ENCODE results near the gene TXNRD3.
"Not testable (repeated sequence)": the region's sequence is repeated elsewhere in the genome, so short reads cannot be mapped to it uniquely, and the experiment has no call there.

Gene TXNRD3

DNA sequence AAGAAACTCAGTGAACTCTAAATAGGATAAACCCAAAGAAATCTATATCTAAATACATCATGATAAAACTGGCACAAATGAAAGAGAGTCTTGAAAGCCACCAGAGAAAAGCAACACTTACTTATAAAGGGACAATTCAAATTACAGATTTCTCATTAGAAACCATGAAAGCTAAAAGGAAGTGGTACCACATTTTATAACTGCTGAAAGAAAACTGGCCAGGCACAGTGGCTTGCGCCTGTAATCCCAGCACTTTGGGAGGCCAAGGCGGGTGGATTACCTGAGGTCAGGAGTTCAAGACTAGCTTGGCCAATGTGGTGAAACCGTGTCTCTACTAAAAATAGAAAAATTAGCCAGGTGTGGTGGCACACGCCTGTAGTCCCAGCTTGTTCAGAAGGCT, 59.4 kb downstream of the TXNRD3 start:
- DNase-seq (ENCODE audit: low read depth): not testable (repeated sequence)

DNA sequence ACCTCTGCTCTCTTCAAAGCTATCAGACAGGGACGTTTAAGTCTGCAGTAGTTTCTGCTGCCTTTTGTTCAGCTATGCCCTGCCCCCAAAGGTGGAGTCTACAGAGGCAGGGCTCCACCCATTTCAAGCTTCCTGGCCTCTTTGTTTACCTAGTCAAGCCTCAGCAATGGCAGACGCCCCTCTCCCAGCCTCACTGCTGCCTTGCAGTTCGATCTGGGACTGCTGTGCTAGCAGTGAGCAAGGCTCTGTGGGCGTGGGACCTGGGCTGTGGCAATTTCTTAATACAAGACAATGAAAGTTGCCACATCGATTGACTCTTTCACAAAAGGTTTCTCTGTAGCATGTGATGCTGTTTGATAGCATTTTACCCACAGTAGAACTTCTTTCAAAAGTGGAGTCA, 63.4 kb downstream of the TXNRD3 start:
- DNase-seq (ENCODE audit: low read depth): not testable (repeated sequence)

DNA sequence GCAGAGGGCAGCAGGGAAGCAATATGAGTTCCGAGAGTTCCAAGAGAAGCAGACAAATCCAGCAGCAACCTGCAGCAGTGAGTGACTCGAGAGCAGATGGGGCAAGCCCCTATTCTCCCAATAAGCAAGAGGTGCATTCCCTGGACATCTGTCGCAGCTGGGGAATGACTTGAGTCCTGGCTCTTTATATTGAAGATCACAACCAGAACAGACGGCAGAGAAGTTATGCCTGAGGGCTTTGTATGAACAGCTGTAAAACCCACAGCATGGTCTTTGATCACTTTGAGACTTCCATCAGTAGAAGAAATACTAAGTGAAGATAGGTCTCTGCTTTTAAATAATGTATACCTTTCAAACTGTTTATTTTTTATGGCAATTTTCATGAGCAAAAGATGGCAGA, 72.6 kb downstream of the TXNRD3 start:
- no peak for DNase-seq (ENCODE audit: low read depth)

DNA sequence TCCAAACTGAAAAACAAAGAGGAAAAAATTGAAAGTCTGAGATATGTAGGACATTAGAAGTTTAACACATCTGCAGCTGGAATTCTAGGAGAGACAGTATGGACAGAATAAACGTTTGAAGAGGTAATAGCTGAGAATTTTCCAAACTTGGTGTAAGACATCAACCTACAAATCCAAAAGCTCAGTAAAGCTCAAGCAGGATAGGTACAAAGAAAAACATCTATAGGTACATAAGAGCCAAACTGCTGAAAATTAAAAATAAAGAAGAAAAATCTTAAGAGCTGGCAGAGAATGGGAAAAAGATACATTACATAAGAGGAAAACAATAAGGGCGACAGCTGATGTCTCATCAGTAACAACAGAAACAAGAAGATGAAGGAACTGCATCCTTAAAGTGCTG, 73.4 kb downstream of the TXNRD3 start:
- no peak for DNase-seq (ENCODE audit: low read depth)

DNA sequence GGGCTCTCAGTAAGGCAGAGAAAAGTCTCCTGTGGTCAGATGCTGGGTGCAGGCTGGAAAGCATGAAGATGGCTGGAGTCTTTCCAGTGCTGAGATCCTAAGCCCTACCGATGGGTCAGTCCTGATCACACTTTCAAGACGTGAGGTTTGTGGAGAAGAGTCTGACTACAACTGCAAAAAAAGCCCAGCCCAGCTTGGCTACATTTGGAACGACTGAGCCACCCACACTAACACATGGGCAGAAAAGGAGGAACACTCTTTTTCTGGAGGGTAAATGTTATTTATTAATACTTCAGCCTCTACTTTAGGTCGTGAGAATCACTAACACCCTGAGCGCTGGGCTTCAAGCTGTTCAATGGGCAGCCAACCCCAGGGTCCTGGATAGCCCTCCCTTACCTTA, 74.2 kb downstream of the TXNRD3 start:
- no peak for DNase-seq (ENCODE audit: low read depth)

DNA sequence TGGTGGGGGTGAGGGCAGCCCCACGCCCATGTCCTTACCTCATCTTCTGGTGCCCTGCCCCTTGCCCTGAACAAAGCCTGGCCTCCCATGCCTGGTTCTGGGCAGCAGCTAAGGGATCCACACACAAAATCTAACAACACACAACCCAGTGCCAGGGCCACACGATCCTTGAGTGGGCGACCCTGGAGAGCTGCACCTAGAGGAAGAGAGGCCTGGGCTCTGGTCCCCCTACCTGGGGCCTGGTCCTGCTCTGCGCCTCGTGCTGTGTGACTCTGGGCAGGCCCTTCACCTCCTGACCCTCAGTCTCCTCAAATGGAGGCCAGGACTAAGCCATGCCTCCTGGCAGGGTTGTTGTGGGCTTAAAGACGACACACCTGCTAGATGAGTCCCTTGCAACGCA, 76.2 kb downstream of the TXNRD3 start:
- DNase-seq (ENCODE audit: low read depth): no peak

DNA sequence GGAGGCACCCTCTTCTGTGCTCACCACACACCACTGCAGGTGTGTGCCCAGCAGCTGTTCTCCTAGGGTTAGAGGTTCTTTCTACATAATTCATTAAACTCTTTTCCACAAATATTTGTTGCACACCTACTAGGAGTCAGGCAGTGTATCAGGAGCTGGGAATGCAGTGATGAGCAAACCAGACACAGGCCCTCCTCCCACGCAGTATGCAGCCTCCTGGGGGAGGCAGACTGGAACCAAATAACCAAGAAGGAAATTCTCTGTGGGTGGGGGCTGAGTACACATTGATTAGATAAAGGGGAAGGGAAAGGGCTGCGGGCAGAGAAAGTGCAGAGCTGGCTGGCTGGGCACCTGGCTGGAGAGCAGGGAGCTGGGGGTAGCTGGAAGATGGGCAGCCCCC, 77.7 kb downstream of the TXNRD3 start:
- no peak for DNase-seq (ENCODE audit: low read depth)

DNA sequence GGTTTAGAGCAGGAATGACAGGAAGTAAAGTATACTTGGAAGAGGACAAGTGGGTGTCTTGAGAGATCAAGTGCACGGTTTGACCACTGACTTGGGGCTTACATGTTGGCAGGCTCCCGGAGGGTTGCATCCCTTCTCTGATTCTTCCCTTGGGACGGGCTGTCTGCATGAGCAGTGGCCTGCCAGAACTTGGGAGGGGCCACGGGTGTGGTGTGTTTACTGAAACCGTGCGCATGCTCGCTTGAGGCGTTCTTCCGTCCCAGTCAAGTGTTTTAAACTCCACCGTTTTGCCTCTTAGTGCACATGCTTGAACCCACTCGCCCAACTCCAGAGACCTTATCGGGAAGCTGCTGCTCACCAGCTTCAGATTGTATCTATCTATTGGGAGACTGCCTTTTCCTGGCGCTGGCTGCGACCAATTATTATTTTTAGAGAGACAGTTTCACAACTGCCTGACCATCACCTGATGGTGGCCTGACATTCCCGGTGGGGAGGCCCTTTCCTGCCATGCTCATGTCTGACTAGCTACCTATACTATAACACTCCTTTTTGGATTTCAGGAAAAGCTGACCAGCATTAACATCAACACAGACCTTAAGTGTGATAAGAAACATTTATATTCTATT, 81.3 kb downstream of the TXNRD3 start:
- DNase-seq (ENCODE audit: low read depth): no peak

DNA sequence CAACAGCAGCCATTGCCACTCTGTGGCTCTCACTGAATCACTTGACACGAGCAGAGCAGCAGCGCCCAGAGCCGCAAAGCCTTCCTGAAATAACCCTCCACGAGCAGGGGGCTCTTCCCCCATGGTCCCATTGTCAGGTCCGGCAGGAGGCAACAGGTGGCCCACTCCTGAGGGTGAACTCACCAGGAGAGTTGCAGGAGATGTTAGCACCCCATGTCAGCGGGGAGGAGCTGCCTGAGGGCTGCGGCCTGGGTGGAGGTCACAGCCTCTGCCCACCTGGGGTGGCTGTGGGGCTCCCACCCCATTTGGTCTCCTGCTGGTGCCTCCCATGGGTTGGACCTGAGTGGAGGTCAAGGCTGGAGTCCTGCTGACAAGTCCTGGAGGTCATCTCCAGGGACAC, 83.8 kb downstream of the TXNRD3 start:
- DNase-seq (ENCODE audit: low read depth): no peak

DNA sequence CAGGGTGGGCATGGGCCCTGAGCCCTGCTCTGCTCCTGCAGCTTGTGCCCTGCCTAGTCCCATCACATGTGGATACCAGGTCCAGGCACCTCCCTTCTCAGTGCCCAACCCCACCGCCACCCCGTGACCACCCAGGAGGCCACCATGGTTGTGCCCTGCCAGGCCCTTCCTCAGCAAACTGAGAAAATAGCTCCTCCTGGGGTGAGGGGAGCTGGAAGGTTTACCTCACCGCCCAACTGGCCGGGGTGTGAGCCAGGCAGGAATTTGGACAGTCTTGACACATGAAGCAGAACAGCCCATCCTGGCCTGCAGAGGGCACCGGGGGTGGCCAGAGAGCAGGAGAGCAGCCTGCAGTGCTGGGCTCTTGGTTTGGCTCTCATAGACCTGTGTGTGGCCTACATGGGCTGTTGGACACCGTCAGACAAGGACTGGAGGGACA, 84.8 kb downstream of the TXNRD3 start:
- no peak for DNase-seq (ENCODE audit: low read depth)

DNA sequence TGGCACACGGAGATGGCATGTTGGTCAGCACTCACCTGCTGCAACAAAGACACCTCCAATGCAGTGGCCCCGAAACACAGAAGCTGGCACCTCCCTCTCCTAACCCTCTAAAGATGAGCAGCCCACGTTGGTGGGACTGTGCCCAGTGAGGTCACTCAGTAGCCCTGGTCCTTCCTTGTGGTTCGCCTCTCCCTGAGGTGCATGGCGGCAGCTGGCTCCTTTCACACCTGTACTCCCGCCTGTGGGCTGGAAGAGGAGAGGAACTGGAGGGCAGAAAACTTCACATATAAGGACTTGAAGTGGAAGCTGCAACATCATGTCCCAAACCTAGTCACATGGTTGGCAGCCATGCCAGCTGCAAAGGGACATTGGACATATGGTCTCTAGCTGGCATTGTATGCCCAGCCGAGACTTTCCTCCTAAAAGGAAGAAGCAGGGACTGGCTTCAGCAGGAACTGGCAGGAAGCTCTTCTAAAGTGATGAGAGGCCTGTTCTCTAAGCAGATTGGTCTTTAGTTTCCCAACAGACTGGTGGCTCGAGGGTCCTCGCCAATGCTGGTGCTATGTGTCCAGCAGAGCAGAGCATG, 85.4 kb downstream of the TXNRD3 start:
- no peak for DNase-seq (ENCODE audit: low read depth)

DNA sequence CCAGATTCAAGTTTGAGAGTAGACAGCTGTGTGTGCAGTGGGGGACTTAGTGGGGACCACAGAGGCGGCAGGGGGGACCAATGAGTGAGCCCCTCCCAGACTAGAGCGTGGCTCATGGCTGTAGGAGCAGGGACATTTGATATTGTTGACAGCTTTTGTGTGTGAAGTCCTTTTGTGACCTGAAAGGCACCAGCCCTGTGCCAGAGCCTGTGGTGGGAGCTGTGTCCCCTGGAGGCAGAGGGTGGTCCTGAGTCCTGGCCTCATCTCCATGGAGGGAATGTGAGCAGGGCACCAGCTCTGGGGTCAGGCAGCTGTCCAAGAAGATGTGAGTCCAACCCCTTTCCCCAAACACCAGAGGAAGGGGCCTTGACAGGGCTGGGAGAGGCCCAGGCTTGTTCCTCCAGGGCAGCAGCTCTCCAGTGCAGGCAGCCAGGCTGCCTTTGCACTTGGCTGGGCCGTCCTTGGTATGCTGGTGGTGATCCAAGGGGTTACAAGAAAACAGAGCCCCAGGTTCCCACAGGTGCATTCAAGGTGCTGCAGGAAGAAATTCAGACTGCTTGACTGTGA, 86.1 kb downstream of the TXNRD3 start:
- no peak for DNase-seq (ENCODE audit: low read depth)

DNA sequence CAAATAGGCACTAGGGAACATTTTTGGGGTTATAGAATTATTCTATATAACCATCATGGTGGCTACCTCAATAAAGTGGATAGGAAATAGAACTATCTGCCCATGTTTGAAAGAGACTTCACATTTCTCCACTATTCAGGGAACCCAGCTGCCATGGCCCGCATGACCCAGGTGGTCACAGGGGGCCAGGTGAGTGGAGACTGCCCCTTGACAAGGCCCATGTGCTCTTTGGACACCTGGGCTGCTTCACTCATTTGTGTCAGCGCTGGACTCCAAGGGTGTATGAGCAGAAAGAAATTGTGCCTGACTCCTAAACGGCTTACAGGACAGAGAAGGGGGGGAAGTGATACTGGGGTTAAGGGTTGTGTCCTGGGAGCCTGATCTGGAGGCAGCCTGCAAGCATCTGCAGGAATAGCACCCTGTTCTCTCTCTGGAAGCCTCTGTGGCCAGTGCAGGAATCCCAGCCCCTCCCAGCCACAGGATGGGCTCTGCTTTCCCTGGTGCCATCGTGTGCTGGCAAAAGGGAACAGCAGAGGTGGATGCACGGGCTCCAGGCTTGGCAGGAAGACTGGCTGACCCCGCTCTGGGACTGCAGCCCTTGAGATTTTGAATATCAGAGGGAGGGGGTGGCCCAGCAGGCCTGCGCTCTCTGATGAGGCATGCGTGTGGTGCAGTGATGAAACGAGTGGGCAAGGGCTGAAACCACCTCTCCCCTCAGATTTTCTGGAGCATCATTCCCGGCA, 87.1 kb downstream of the TXNRD3 start:
- DNase-seq (ENCODE audit: low read depth): no peak

DNA sequence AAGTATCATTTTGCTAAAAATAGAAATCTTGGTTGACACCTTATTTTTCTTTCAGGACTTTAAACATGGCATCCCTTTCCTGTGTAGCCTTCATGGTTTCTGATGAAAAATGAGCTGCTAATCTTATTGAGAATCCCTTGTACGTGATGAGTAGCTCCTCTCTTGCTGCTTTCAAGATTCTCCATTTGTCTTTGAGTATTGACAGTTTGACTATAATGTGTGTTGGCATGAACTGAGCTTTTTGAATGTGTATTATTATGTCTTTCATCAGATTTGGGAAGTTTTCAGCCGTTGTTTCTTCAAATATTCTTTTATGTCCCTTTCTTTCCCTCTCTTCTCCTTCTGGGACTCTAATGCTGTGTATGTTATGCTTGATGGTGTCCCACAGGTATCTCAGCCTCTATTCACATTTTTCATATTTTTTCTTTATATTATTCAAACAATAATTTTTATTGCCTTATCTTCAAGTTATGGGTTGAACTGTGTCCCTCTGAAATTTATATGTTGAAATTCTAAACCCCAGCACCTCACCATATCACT, 92.1 kb downstream of the TXNRD3 start:
- DNase-seq (ENCODE audit: low read depth): no peak

DNA sequence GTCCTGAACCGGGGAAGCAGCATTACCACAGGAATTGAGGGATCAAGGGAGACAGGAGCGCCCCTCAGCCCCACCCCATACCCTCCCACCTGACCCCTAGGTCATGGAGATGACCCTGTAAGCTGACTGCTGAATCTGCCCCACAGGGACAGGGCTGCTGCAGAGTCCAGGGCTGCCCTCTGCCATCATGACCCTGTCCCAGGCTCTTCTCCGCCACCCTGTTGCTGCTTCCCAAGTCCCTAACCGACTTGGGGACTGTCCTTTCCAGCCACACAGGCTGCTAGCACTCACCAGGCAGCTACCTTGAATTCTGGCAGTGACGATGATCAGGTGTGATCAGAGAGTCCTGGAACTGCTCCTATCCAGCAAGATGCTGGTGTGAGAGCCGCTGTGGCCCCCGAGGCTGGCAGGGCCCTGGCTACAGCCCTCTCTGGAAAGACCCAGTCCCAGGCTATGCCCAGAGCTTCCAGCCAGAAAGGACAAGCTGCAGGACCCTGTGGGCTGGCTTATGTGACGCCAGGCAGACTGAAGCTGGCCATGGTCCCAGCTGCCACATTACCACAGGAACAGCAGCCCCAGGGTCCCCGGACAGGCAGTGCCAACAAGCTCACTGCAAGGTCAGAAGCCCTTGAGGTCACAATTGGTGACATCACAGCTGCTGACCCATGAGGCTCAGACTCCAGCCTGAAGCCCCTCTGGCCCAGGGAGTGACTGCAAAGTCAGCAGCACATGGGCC, 96.4 kb downstream of the TXNRD3 start, which contains the start of gene C3orf22:
Gene C3orf22, minus strand, starts transcription at position 597 of the 736 bp plus-strand sequence. CDS start 5,542 bp downstream, outside the sequence.
- DNase-seq (ENCODE audit: low read depth): no peak

DNA sequence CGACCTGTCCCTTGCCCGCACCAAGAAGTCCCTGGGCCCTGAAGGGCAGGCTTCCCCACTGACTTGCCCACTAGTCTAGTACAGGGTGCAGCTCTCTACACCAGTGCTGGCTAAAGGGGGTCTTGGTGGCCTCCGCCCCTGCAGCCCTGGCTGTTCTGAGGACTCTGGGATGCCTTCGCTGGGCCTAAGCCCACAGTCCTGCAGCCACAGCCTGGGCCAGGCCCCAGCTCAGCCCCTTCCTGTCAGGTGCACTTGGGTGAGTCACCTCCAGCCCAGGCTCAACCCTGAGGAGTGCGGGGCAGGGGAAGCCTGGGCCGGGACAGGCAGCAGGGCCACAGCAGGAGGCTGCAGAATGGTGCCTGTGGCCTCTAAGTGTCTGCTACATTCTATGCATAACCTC, 97.2 kb downstream of the TXNRD3 start:
- DNase-seq (ENCODE audit: low read depth): no peak

DNA sequence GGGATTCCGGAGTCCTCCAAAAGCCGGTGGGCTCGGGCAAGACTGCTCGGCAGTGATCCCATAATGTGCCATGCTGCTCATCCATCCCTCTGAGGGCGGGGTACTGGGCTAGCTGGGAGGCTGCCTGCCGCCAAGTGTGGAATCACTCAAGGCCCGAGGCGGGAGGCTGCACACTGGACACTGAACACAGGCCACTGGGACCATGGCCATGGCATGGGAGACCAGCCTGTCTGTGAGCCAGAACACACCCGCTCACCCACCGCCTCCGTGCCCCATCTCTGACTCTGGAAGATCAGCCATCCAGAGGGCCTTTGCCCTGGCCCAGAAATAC, 97.5 kb downstream of the TXNRD3 start:
- no peak for DNase-seq (ENCODE audit: low read depth)
